HepG2 (cell line): Measurements from ENCODE around the gene E2F1. TPM values are rescaled to one million over a fixed set of nuclear protein-coding genes. Genes with fewer than 3 reads are reported as not detected.
A peak's percentile ranks its signal among the peaks of the same experiment; 100 is the strongest.

Experiments used
- ATAC-seq: fragments of 200-7000 bp; cut with Tn5 transposase; 3 replicates; pipeline ENCODE4 v1.9.1; 2020; ENCODE audit warnings: mild to moderate bottlenecking, moderate library complexity
- BruUV-seq: library from RNA; stranded (reverse); fragments of 400-500 nt; replicated peaks from 2 replicates; lab custom pipeline; 2021; lab: Mats Ljungman, UMichigan
- CTCF ChIA-PET: fragments of 300-600 bp; formaldehyde crosslinking; extraction: SDS; loops from one replicate; lab custom pipeline; 2021; ENCODE audit warnings: low total read pairs, inconsistent platforms, low intra/inter-chr PET ratio; lab: Yijun Ruan, JAX
- POLR2A ChIA-PET: fragments of 350-600 bp; sonication (Branson Sonifier 250); formaldehyde crosslinking; loops from one replicate; lab custom pipeline; 2020; ENCODE audit warnings: antibody characterized with exemption, inconsistent platforms; lab: Yijun Ruan, JAX
- DNase-seq: peaks from one replicate; pipeline ENCODE4 v3.0.0-alpha.2; 2015; ENCODE audit warnings: low spot score
- FAIRE-seq: peaks from 3 replicates; lab custom pipeline; 2011; peaks lifted over from hg19 to GRCh38; lab: Jason Lieb, UNC
- H2AFZ ChIP-seq: one replicate; pipeline ENCODE4 v1.6.1; 2011; ENCODE audit warnings: low read length, inconsistent platforms
- H3K27ac ChIP-seq: fragments of 300-600 bp; 3 replicates; pipeline ENCODE4 v1.8.0; 2011; ENCODE audit warnings: mixed run types, mild to moderate bottlenecking, mixed read lengths, low read length, inconsistent platforms; ENCODE audit not compliant: insufficient read depth; ENCODE audit errors: extremely low read length
- H3K27me3 ChIP-seq, 2 experiments: fragments of 200-600 bp in 1 of 2; 2 replicates in 1 of 2; 3 replicates in 1 of 2; pipeline versions ENCODE4 v1.6.0 to v1.8.0; 2011; ENCODE audit warnings: low read length in 2 of 2, mild to moderate bottlenecking in 2 of 2, moderate library complexity in 2 of 2, inconsistent platforms in 1 of 2; ENCODE audit not compliant: insufficient read depth in 2 of 2, control insufficient read depth in 1 of 2
- H3K36me3 ChIP-seq, 2 experiments: fragments of 200-600 bp in 1 of 2; replicated peaks in 1 of 2; 2 replicates in 1 of 2; 3 replicates in 1 of 2; pipeline versions ENCODE4 v1.5.1 to v1.8.0; 2011; ENCODE audit warnings: low read length in 2 of 2, inconsistent platforms in 1 of 2; ENCODE audit not compliant: insufficient read depth in 2 of 2, control insufficient read depth in 1 of 2
- H3K4me1 ChIP-seq: 2 replicates; pipeline ENCODE4 v1.5.1; 2012; ENCODE audit warnings: low read length, inconsistent platforms; ENCODE audit not compliant: insufficient read depth
- H3K4me2 ChIP-seq: 2 replicates; pipeline ENCODE4 v1.6.0; 2011; ENCODE audit warnings: low read depth, low read length, inconsistent platforms
- H3K4me3 ChIP-seq, 3 experiments: fragments of 200-600 bp in 1 of 3; sonication (generic), shearing (Covaris generic) in 1 of 3; replicated peaks in 1 of 3; 2 replicates each; pipeline ENCODE4 v1.5.1; 2011 to 2016; ENCODE audit warnings: low read length in 3 of 3, inconsistent platforms in 2 of 3, low read depth in 2 of 3, mild to moderate bottlenecking in 2 of 3, control low read depth in 1 of 3, mixed read lengths in 1 of 3; ENCODE audit not compliant: insufficient read depth in 1 of 3
- H3K79me2 ChIP-seq: one replicate; pipeline ENCODE4 v1.6.1; 2011; ENCODE audit warnings: low read length, inconsistent platforms; ENCODE audit not compliant: insufficient read depth
- H3K9ac ChIP-seq: 2 replicates; pipeline ENCODE4 v1.6.0; 2011; ENCODE audit warnings: mild to moderate bottlenecking, low read depth, low read length, inconsistent platforms; ENCODE audit not compliant: insufficient read depth
- H3K9me3 ChIP-seq: 2 replicates; pipeline ENCODE4 v1.5.1; 2012; ENCODE audit warnings: mild to moderate bottlenecking, low read length
- H4K20me1 ChIP-seq: 2 replicates; pipeline ENCODE4 v1.6.0; 2011; ENCODE audit warnings: inconsistent platforms, mild to moderate bottlenecking, low read length, moderate library complexity; ENCODE audit not compliant: insufficient read depth
- AGO2 ChIP-seq: fragments of 200-400 bp; formaldehyde crosslinking; optimal IDR thresholded peaks from 2 replicates; pipeline ENCODE3; 2017; ENCODE audit warnings: mild to moderate bottlenecking, low read depth, low read length, moderate library complexity
- AHR ChIP-seq: IDR thresholded peaks from 2 replicates; pipeline ENCODE4 v1.6.1; 2018; ENCODE audit warnings: missing genetic modification reagents, missing compliant biosample characterization
- DZIP1 ChIP-seq: sonication (generic); formaldehyde crosslinking; IDR thresholded peaks from 2 replicates; pipeline ENCODE4 v1.5.0; 2020; ENCODE audit warnings: mild to moderate bottlenecking, missing genetic modification reagents
- FOXJ3 ChIP-seq: sonication (generic); formaldehyde crosslinking; IDR thresholded peaks from 2 replicates; pipeline ENCODE4 v1.4.0; 2020; ENCODE audit warnings: missing genetic modification reagents, mild to moderate bottlenecking, borderline replicate concordance
- HNRNPL ChIP-seq: fragments of 200-400 bp; formaldehyde crosslinking; IDR thresholded peaks from 2 replicates; pipeline ENCODE4 v1.6.1; 2017; ENCODE audit warnings: mild to moderate bottlenecking, low read depth, low read length
- IKZF4 ChIP-seq: sonication (generic); formaldehyde crosslinking; IDR thresholded peaks from 2 replicates; pipeline ENCODE4 v1.5.1; 2020; ENCODE audit warnings: borderline replicate concordance, mild to moderate bottlenecking, low read depth, missing genetic modification reagents; ENCODE audit errors: not compliant biosample characterization
- ISX ChIP-seq: sonication (generic); formaldehyde crosslinking; conservative IDR thresholded peaks from 2 replicates; pipeline ENCODE4 v1.5.0; 2020; ENCODE audit warnings: missing genetic modification reagents
- KDM2A ChIP-seq: sonication (generic); formaldehyde crosslinking; IDR thresholded peaks from 2 replicates; pipeline ENCODE4 v1.4.0; 2020; ENCODE audit warnings: low read depth, missing genetic modification reagents, borderline replicate concordance
- NFKBIZ ChIP-seq: IDR thresholded peaks from 2 replicates; pipeline ENCODE4 v1.6.1; 2018; ENCODE audit warnings: missing genetic modification reagents, missing compliant biosample characterization
- PLSCR1 ChIP-seq: sonication (generic); formaldehyde crosslinking; IDR thresholded peaks from 2 replicates; pipeline ENCODE4 v1.5.0; 2020; ENCODE audit warnings: missing genetic modification reagents, mild to moderate bottlenecking, borderline replicate concordance
- POLR2A ChIP-seq, 2 experiments: IDR thresholded peaks; 2 replicates each; pipeline ENCODE4 v1.6.1; 2011; ENCODE audit warnings: low read depth in 2 of 2, low read length in 2 of 2, mild to moderate bottlenecking in 1 of 2, moderate library complexity in 1 of 2; ENCODE audit not compliant: insufficient read depth in 1 of 2
- SALL2 ChIP-seq: sonication (generic); formaldehyde crosslinking; IDR thresholded peaks from 2 replicates; pipeline ENCODE4 v1.8.1; 2023; ENCODE audit warnings: mild to moderate bottlenecking, missing genetic modification reagents, inconsistent platforms
- SETDB1 ChIP-seq: sonication (generic); formaldehyde crosslinking; IDR thresholded peaks from 2 replicates; pipeline ENCODE4 v1.5.1; 2020; ENCODE audit warnings: missing genetic modification reagents, mild to moderate bottlenecking, borderline replicate concordance
- SNRNP70 ChIP-seq: fragments of 200-400 bp; formaldehyde crosslinking; IDR thresholded peaks from 2 replicates; pipeline ENCODE4 v1.6.1; 2017; ENCODE audit warnings: mild to moderate bottlenecking, low read depth, low read length, moderate library complexity
- SP4 ChIP-seq: sonication (generic); formaldehyde crosslinking; IDR thresholded peaks from 2 replicates; pipeline ENCODE4 v1.8.1; 2023; ENCODE audit warnings: mild to moderate bottlenecking, missing genetic modification reagents
- TRAFD1 ChIP-seq: sonication (generic); formaldehyde crosslinking; IDR thresholded peaks from 2 replicates; pipeline ENCODE4 v1.5.1; 2020; ENCODE audit warnings: missing genetic modification reagents, mild to moderate bottlenecking, borderline replicate concordance
- ZNF33A ChIP-seq: sonication (generic); formaldehyde crosslinking; IDR thresholded peaks from 2 replicates; pipeline ENCODE4 v1.5.1; 2020; ENCODE audit warnings: missing genetic modification reagents, mild to moderate bottlenecking, moderate library complexity, borderline replicate concordance
- ZNF451 ChIP-seq: sonication (generic); formaldehyde crosslinking; IDR thresholded peaks from 2 replicates; pipeline ENCODE4 v1.5.0; 2020; ENCODE audit warnings: mild to moderate bottlenecking, missing genetic modification reagents
- ZNF589 ChIP-seq: sonication (generic); formaldehyde crosslinking; conservative IDR thresholded peaks from 2 replicates; pipeline ENCODE4 v1.8.0; 2022; ENCODE audit warnings: mild to moderate bottlenecking, moderate library complexity, missing genetic modification reagents
- ZNF747 ChIP-seq: sonication (generic); formaldehyde crosslinking; IDR thresholded peaks from 2 replicates; pipeline ENCODE4 v1.8.1; 2023; ENCODE audit warnings: missing genetic modification reagents, mild to moderate bottlenecking, borderline replicate concordance
- WGBS: methylation state at CpG from one replicate; pipeline ENCODE4 v1.1.6; 2017; ENCODE audit warnings: low lambda C conversion rate; 5-methylcytosine and 5-hydroxymethylcytosine counted together
- in situ Hi-C: cut with HindIII; loops from 2 replicates; pipeline ENCODE4 v1.10.0; 2017; ENCODE audit warnings: low pct_unique_long_range_greater_than_20kb; ENCODE audit not compliant: extremely low pct_ligation_motif_present
- intact Hi-C: fragments of 100-400 bp; cut with micrococcal nuclease; formaldehyde crosslinking; loops from one replicate; pipeline ENCODE4 v1.10.0; 2022; ENCODE audit not compliant: unreplicated experiment
- polyA plus RNA-seq, 8 experiments: library from polyadenylated mRNA; depleted of rRNA in 3 of 8; stranded (reverse) in 7 of 8; unstranded in 1 of 8; fragments of >200 nt; fragmentation: Illumina TruSeq in 4 of 8; extraction: Trizol in 4 of 8; gene quantifications; 2 replicates each; pipeline versions ENCODE4 v1.2.1 to v1.2.3, GENCODE V29; 2011 to 2016; ENCODE audit warnings: low read depth in 4 of 8, missing spikeins in 1 of 8, mixed read lengths in 1 of 8; ENCODE audit not compliant: insufficient read depth in 1 of 8
- total RNA-seq, 5 experiments: library from RNA; depleted of rRNA; stranded (reverse); fragments of >200 nt; fragmentation: Illumina TruSeq; extraction: Trizol; gene quantifications; 2 replicates each; pipeline ENCODE4 v1.2.3, GENCODE V29; 2016; ENCODE audit warnings: low read depth in 1 of 5

E2F1 gene
- total and polyA plus RNA-seq, 2 of the 13 experiments (the other 11 are each of a cell fraction or from before 2014, with no cell fraction given), result 25.5 to 39.4 TPM

- over 99% methylated on average over 18 of the region's 21 CpGs for WGBS
- Histone ChIP-seq H3K9me3 (no peaks in the 10 kb centered on the region), H3K27me3 (no peaks in the 10 kb centered on the region; a peak in 1 of 5 replicates), H3K4me3 (no peak overlapping the region), H3K36me3 (peaks cover 40 to 47% of the 10 kb centered on the region in 2 experiments), H3K4me2 (no peak overlapping the region), H3K4me1 (peaks cover 26% of the 10 kb centered on the region), H2AFZ (no peak overlapping the region), H4K20me1 (no peaks in the 10 kb centered on the region), H3K79me2 (peaks cover 8% of the 10 kb centered on the region), H3K27ac (no peak overlapping the region), H3K9ac (no peak overlapping the region)
- POLR2A ChIA-PET, result no interaction called here
- intact Hi-C loops (loop anchor here (5.0 kb wide), 1 partner anchor 258 kb away; the partner anchor contains the start of gene CDK5RAP1), in situ Hi-C loops (no loop called here)
- ATAC-seq (no peak), DNase-seq (no peak), FAIRE-seq (no peak)
- CTCF ChIA-PET, result no interaction called here
- BruUV-seq, result no TSS peak
- no peak for TF ChIP-seq AHR (CRISPR knock-in tag)
- no peak for TF ChIP-seq SNRNP70
- TF ChIP-seq POLR2A (IDR thresholded peaks at IDR 0.05; ENCODE audit: insufficient read depth in 1 of 2, low read depth in 2 of 2, low read length in 2 of 2), result no peak
- TF ChIP-seq ZNF747 (CRISPR knock-in tag), result no peak
- no peak for TF ChIP-seq AGO2
- no peak for TF ChIP-seq ZNF589 (CRISPR knock-in tag)
- no peak for TF ChIP-seq PLSCR1 (CRISPR knock-in tag)
- TF ChIP-seq HNRNPL, result peak; percentile 63; the same call in 1 of the 2 replicates
- no peak for TF ChIP-seq IKZF4 (CRISPR knock-in tag)
- 0 out of 2 replicates have a peak, but pooled peaks have one; percentile 18 for TF ChIP-seq KDM2A
- no peak for TF ChIP-seq ZNF451 (CRISPR knock-in tag)
- no peak for TF ChIP-seq TRAFD1 (CRISPR knock-in tag)
- TF ChIP-seq ZNF33A (CRISPR knock-in tag), result no peak
- no peak for TF ChIP-seq ISX (CRISPR knock-in tag)
- no peak for TF ChIP-seq FOXJ3
- no peak for TF ChIP-seq SP4 (CRISPR knock-in tag)
- no peak for TF ChIP-seq DZIP1 (CRISPR knock-in tag)
- no peak for TF ChIP-seq NFKBIZ (CRISPR knock-in tag)
- TF ChIP-seq SALL2 (CRISPR knock-in tag), result no peak
- no peak for TF ChIP-seq SETDB1
Observed at GRCh38 chr20:33660035-33660684, 26.0 kb downstream of the E2F1 start.
